Measurements from ENCODE around the gene YKT6. TPM values are rescaled to one million over a fixed set of nuclear protein-coding genes. Genes with fewer than 3 reads are reported as not detected.

YKT6 gene
- total RNA-seq (10 to 100 TPM; 66.5 to 72.3 TPM), polyA plus RNA-seq (ENCODE audit: insufficient read depth, low read depth, low replicate concordance) (85.9 TPM)
- long read RNA-seq, donor 1, transcript YKT6-201 (7 exons, 2,696 nt), result major isoform, 12 of 23 reads
- long read RNA-seq, donor 1, partial matches to known transcripts, result 9 of 23 reads
- long read RNA-seq, donor 1, other reads (novel, unspliced or antisense), result 0 of 23 reads
- long read RNA-seq, donor 2, transcript YKT6-201 (7 exons, 2,696 nt), result major isoform, 7 of 8 reads
- long read RNA-seq, donor 2, partial matches to known transcripts, result 0 of 8 reads
- long read RNA-seq, donor 2, other reads (novel, unspliced or antisense), result 0 of 8 reads

DNA sequence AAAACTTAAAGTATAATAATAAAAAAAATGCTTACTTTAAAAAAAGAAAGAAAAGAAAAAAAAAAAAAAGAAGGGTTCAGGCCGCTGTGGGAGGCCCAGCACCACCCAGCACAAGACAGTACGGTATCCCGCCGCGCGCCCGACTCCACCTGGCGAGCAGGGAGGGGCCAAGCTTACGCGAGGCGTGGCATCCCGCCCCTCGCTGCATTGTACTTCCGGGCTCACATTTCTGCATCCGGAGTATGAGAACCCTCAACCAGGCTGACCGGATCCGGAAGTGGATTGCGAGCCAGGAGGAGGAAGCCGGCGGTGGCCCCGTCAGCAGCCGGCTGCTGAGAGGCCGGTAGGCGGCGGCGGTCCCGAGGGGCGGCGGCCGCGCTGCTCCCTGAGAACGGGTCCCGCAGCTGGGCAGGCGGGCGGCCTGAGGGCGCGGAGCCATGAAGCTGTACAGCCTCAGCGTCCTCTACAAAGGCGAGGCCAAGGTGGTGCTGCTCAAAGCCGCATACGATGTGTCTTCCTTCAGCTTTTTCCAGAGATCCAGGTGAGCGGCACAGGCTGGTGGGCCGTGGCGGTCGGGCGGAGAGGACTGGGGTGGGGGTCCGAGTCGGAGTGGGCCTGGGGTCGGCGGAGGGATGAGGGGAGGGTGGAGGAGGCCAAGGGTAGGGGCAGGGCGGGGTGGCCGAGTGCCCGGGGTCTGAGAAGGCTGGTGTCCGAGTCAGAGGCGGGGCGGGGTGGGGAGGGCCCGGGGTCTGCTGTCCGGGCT, at the start of gene YKT6:
TSS of gene YKT6 (plus strand) at position 280 of the 763 bp plus-strand sequence. CDS start at position 438, 158 bp downstream.
- no peaks in the 10 kb centered on the region for H3K9me3 ChIP-seq
- no peaks in the 10 kb centered on the region for H3K27me3 ChIP-seq
- intact Hi-C loops (cut with DNase I; ENCODE audit: low total_unique reads), result no loop called here
- H3K4me3 ChIP-seq, result peak within 1 kb of the TSS; percentile 89 to 98
- TF ChIP-seq, protein P1, sequence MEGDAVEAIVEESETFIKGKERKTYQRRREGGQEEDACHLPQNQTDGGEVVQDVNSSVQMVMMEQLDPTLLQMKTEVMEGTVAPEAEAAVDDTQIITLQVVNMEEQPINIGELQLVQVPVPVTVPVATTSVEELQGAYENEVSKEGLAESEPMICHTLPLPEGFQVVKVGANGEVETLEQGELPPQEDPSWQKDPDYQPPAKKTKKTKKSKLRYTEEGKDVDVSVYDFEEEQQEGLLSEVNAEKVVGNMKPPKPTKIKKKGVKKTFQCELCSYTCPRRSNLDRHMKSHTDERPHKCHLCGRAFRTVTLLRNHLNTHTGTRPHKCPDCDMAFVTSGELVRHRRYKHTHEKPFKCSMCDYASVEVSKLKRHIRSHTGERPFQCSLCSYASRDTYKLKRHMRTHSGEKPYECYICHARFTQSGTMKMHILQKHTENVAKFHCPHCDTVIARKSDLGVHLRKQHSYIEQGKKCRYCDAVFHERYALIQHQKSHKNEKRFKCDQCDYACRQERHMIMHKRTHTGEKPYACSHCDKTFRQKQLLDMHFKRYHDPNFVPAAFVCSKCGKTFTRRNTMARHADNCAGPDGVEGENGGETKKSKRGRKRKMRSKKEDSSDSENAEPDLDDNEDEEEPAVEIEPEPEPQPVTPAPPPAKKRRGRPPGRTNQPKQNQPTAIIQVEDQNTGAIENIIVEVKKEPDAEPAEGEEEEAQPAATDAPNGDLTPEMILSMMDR (IDR thresholded peaks at IDR 0.05), result peak; percentile 44 to 54 (median 52)
- TF ChIP-seq POLR2A (IDR thresholded peaks at IDR 0.05), result no peak
- H3K36me3 ChIP-seq (ENCODE audit: low read depth, missing control alignments), result no peaks in the 10 kb centered on the region
- no peaks in the 10 kb centered on the region for H3K4me1 ChIP-seq
- 1 to 2% methylated on average over 23 to 52 of the region's 58 CpGs for WGBS, 2 donors
- DNase-seq, result peak; percentile 98
- peak within 1 kb of the TSS in 1 of 2 donors; percentile 66 for H3K27ac ChIP-seq

DNA sequence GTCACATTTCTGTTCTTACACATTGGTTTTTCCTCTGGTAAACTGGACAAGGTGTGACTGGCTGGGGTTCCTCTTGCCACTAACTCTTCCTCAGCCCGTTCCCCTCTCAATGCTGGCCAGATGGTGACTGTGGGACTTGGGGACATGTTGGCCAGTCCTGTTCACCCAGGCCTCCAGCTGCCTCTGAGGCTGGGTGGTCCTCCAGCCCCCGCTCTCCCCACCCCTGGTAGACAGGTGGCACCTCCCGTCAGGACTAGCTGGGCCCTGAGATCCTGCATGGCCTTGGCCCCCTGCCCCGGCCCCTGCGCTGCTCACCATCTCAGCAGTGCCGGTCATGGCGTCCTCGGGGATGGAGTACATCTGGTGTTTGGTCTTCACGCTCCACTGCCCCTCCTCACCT, 48.8 kb upstream of the YKT6 start:
- 95% methylated on average over 9 of the region's 9 CpGs for WGBS, 2 donors
- H3K4me1 ChIP-seq, result no peaks in the 10 kb centered on the region
- H3K4me3 ChIP-seq, result no peak overlapping the region
- no peaks in the 10 kb centered on the region for H3K36me3 ChIP-seq (ENCODE audit: low read depth, missing control alignments)
- DNase-seq, result no peak
- no peak overlapping the region for H3K27ac ChIP-seq
- H3K9me3 ChIP-seq, result no peaks in the 10 kb centered on the region
- TF ChIP-seq, protein P1 (IDR thresholded peaks at IDR 0.05), result no peak
- no peak for TF ChIP-seq POLR2A (IDR thresholded peaks at IDR 0.05)
- intact Hi-C loops (cut with DNase I; ENCODE audit: low total_unique reads), result no loop called here
- no peaks in the 10 kb centered on the region for H3K27me3 ChIP-seq

DNA sequence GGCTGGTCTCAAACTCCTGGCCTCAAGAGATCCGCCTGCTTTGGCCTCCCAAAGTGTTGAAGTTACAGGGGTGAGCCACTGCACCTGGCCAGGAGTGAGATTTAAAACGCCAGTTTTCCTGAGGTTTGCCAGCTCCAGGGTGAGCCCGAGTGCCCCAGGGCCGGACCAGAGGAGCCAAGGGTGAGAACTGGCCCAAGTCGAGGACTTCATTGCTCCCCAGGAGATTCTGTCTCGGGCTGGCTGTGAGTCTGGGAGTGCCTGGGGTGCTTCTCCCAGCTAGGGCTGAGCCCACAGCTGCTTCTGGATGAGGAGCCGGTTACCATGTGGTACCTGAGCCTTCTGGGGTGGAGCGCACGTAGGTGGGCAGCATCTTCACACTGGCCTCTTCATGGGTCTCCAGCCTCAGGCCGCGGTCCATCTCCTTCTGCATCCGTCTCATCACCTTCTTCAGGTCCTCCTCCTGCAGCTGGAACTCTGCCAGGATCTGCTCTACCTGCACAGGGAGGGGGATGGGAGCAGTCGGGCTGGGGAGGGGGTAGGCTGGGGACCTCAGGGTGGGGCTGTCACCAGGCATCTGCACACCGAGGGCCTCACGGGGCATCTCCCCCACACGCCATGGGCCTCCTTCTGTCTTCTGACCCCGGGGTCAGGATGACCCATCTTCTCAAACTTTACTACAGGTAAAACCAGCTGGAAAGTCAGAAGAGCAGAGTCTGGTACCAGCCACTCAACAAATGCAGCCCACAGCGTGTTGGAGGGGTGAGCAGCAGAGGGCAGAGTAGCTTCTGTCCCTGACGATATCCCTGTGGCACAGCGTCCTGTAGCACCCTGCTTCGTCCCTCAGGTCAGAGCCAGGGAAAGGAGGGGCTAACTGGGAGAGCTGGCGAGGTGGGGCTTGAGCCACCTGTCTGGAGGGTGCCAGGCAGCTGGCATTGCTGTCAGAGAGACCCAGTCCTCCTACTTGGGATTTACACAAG, 47.5 kb upstream of the YKT6 start:
- intact Hi-C loops (cut with DNase I; ENCODE audit: low total_unique reads), result no loop called here
- DNase-seq, result no peak
- Histone ChIP-seq H3K36me3 (ENCODE audit: low read depth, missing control alignments) (no peaks in the 10 kb centered on the region), H3K27ac (no peak overlapping the region), H3K4me3 (no peak overlapping the region), H3K4me1 (no peaks in the 10 kb centered on the region), H3K9me3 (no peaks in the 10 kb centered on the region), H3K27me3 (no peaks in the 10 kb centered on the region)
- TF ChIP-seq, protein P1 (IDR thresholded peaks at IDR 0.05), result no peak
- no peak for TF ChIP-seq POLR2A (IDR thresholded peaks at IDR 0.05)
- 77 to 90% methylated on average over 12 to 22 of the region's 22 CpGs for WGBS, 2 donors

DNA sequence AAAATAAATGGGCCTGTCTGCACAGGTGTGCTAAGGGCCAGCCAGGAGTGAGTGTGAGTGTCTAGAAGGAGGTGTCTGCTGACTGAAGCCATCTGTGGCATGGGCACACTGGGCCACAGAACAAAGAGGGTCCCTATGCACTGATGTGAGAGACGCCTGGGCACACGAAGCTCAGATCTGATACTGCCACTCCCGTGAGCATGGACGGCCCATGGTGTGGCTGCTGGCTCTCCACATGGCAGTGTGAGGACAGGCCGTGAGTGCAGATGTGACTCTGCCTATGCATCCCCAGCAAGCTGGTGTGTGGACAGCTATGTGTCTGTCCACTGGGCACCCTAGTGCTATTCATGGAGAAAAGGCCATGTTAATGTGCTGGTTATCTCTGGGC, 46.8 kb upstream of the YKT6 start:
- no peak for DNase-seq
- intact Hi-C loops (cut with DNase I; ENCODE audit: low total_unique reads), result no loop called here
- H3K9me3 ChIP-seq, result no peaks in the 10 kb centered on the region
- H3K27me3 ChIP-seq, result no peaks in the 10 kb centered on the region
- 84 to 95% methylated on average over 5 of the region's 5 CpGs for WGBS, 2 donors
- H3K27ac ChIP-seq, result no peak overlapping the region
- H3K4me1 ChIP-seq, result no peaks in the 10 kb centered on the region
- no peak overlapping the region for H3K4me3 ChIP-seq
- H3K36me3 ChIP-seq (ENCODE audit: low read depth, missing control alignments), result no peaks in the 10 kb centered on the region
- no peak for TF ChIP-seq POLR2A (IDR thresholded peaks at IDR 0.05)
- TF ChIP-seq, protein P1 (IDR thresholded peaks at IDR 0.05), result no peak

Data from testis (tissue), 5 donors.